K562 (cell line): ENCODE data around the gene LRP6. TPM values are rescaled to one million over a fixed set of nuclear protein-coding genes. Genes with fewer than 3 reads are reported as not detected.

ENCODE experiments used
- polyA plus RNA-seq, 8 experiments: library from polyadenylated mRNA; depleted of rRNA in 4 of 8; stranded (reverse) in 5 of 8; unstranded in 3 of 8; fragments of >200 nt; fragmentation: Nextera tagmentation in 2 of 8; fragmentation: Illumina TruSeq in 1 of 8; extraction: Ambion mirVana in 2 of 8; extraction: Trizol in 1 of 8; gene quantifications; 2 replicates each; pipeline versions ENCODE4 v1.2.1 to v1.2.3, GENCODE V29; 2011 to 2014; ENCODE audit warnings: inconsistent platforms in 1 of 8, missing spikeins in 1 of 8
- total RNA-seq, 7 experiments: library from RNA; depleted of rRNA in 6 of 7; stranded (reverse); fragments of >200 nt in 6 of 7; fragmentation: Illumina TruSeq in 2 of 7; extraction: Trizol in 2 of 7; gene quantifications; 2 replicates each; pipeline versions ENCODE4 v1.2.1 to v1.2.3, GENCODE V29; 2011 to 2021; ENCODE audit warnings: low replicate concordance in 1 of 7
- TF ChIP-seq, protein P1 (sequence below), 2 experiments: fragments of 450-650 bp; formaldehyde crosslinking in 1 of 2; IDR thresholded peaks; 2 replicates each; pipeline versions ENCODE4 v1.4.0 to v1.6.1; 2014 to 2020; ENCODE audit warnings: mild to moderate bottlenecking in 2 of 2, borderline replicate concordance in 1 of 2, low read depth in 1 of 2

LRP6 gene
- total and polyA plus RNA-seq, 9 of the 15 experiments (the other 6 are each of a cell fraction or from before 2014, with no cell fraction given): 3.0 to 17.0 (median 10.8) TPM

DNA sequence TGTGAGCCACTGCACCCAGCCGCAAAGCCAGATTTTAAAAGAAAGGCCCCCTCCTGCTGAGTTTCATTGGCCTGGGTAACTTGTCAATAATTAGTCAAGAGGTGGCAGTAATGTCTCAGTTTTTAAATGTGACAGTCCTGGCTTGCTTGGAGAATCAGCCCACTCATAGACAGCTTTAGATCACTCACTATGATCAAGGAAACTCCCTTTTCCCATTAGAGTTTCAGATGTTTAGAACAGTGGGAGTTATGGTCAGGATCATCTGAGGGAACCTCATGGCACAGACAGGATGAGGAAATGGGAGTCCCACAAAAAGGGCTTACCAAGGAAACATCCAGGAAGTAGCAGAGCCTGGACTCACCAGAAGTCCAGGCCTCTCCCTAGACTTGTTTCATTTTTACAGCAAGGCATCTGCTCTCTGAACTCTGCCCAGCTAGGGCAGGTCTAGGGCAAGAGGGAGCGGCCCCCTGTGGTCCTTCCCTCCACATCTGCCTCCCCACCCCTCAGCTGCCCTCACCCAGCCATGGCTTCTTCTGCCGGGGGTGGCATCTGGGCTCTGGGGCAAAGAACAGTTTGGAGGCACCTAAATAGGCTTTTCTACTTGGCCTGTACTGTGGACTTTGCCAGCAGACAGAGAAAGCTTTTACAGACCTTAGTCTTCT, 184.9 kb downstream of the LRP6 start (continued):
- TF ChIP-seq, protein P1, sequence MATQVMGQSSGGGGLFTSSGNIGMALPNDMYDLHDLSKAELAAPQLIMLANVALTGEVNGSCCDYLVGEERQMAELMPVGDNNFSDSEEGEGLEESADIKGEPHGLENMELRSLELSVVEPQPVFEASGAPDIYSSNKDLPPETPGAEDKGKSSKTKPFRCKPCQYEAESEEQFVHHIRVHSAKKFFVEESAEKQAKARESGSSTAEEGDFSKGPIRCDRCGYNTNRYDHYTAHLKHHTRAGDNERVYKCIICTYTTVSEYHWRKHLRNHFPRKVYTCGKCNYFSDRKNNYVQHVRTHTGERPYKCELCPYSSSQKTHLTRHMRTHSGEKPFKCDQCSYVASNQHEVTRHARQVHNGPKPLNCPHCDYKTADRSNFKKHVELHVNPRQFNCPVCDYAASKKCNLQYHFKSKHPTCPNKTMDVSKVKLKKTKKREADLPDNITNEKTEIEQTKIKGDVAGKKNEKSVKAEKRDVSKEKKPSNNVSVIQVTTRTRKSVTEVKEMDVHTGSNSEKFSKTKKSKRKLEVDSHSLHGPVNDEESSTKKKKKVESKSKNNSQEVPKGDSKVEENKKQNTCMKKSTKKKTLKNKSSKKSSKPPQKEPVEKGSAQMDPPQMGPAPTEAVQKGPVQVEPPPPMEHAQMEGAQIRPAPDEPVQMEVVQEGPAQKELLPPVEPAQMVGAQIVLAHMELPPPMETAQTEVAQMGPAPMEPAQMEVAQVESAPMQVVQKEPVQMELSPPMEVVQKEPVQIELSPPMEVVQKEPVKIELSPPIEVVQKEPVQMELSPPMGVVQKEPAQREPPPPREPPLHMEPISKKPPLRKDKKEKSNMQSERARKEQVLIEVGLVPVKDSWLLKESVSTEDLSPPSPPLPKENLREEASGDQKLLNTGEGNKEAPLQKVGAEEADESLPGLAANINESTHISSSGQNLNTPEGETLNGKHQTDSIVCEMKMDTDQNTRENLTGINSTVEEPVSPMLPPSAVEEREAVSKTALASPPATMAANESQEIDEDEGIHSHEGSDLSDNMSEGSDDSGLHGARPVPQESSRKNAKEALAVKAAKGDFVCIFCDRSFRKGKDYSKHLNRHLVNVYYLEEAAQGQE (IDR thresholded peaks at IDR 0.05; ENCODE audit: borderline replicate concordance): peak; percentile 71; the same call in 1 of the 2 replicates
- TF ChIP-seq, protein P1 (CRISPR knock-in tag; IDR thresholded peaks at IDR 0.05; ENCODE audit: low read depth): no peak
